ENCODE data around the gene TRABD2B.

TRABD2B gene

DNA sequence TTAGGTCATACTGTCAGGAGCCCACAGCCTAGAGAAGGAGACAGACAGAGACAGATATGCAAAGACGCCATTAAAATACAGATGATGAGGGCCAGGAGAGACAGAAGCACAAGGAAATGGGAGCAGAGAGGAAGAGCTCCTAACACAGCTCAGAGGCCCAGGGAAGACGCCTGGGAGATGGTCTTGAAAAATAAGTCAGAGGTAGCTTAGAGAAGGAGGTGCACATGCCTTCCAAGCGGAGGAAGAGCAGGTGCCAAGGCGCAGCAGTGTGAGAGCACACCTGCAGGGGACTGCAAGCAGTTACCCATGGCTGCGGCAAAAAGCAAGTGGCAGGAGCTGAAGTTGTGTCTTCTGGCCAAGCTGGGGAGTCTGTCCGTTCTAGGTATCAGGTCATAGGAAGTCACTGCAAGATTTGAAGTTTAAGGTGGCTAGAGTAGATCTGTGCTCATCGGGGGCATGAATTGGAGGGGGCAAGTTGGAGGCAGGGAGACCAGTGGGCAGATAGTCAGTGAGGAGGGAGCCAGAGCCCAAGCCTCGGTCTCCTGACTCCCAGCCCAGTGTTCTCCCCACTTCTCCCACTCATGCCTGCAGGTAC, 1.3 kb upstream of the TRABD2B start:
- TF ChIP-seq, protein P1, sequence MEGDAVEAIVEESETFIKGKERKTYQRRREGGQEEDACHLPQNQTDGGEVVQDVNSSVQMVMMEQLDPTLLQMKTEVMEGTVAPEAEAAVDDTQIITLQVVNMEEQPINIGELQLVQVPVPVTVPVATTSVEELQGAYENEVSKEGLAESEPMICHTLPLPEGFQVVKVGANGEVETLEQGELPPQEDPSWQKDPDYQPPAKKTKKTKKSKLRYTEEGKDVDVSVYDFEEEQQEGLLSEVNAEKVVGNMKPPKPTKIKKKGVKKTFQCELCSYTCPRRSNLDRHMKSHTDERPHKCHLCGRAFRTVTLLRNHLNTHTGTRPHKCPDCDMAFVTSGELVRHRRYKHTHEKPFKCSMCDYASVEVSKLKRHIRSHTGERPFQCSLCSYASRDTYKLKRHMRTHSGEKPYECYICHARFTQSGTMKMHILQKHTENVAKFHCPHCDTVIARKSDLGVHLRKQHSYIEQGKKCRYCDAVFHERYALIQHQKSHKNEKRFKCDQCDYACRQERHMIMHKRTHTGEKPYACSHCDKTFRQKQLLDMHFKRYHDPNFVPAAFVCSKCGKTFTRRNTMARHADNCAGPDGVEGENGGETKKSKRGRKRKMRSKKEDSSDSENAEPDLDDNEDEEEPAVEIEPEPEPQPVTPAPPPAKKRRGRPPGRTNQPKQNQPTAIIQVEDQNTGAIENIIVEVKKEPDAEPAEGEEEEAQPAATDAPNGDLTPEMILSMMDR (IDR thresholded peaks at IDR 0.05; ENCODE audit: extremely low read depth, missing control alignments), result no peak
- peak; percentile 28 for DNase-seq (ENCODE audit: low spot score)

DNA sequence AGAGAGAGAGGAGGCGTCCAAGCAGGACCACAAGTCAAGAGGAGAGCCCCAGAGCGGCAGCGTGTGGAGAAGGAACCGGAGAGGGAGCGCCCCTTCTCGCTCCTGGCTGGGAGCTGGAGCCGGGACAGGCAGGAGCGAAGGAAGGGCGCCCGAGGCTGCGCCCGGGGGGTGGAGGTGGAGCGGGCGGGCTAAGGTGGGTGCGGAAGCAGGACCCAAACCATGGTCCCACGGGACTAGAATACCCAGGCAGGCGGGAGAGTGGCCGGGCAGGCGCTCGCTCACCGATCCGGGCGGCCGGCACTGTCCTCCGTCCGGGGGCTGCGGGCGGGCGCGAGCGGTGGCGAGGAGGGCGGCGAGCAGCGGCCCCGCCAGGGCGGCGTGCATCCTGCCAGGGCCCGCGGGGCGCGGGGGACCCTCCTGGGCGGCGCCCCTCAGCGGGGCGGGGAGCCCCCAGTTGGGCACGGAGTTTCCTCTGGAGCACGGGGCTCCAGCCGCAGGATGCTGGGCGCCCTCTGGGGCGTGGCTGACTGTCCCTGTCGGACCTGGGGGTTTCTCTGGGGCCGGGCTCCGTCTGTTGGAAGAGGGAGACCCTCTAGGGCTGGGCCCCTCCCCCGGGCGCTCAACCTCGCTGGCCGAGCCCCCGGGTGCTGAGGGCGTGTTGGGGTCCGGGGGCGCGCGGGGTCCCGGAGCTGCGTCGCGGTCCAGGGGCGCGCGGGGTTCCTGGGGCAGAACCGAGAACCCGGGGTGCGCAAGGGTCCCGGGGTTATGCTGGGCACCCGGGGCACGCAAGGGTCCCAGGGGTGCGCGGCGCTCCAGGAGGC, 569 bp downstream of the TRABD2B start:
- DNase-seq (ENCODE audit: low spot score), result peak; percentile 40
- TF ChIP-seq, protein P1 (IDR thresholded peaks at IDR 0.05; ENCODE audit: extremely low read depth, missing control alignments), result no peak

DNA sequence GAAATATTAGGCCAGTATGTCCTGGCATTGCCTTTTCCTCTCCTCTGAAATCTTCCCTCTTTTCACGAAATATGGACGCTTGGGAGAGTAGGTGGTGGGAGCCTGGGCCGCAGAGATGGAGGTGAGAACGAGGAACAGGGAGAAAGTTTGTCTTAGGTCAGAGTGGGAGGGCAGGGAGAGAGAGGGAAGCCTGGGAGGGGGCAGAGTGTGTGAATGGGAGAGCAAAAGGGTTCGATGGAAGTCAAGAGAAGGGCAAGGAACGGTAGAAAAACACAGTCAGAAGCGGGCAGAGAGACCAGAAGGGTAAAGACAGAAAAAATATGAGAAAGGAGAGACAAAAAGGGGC, 1.2 kb downstream of the TRABD2B start:
- TF ChIP-seq, protein P1 (IDR thresholded peaks at IDR 0.05; ENCODE audit: extremely low read depth, missing control alignments), result no peak
- DNase-seq (ENCODE audit: low spot score), result no peak

DNA sequence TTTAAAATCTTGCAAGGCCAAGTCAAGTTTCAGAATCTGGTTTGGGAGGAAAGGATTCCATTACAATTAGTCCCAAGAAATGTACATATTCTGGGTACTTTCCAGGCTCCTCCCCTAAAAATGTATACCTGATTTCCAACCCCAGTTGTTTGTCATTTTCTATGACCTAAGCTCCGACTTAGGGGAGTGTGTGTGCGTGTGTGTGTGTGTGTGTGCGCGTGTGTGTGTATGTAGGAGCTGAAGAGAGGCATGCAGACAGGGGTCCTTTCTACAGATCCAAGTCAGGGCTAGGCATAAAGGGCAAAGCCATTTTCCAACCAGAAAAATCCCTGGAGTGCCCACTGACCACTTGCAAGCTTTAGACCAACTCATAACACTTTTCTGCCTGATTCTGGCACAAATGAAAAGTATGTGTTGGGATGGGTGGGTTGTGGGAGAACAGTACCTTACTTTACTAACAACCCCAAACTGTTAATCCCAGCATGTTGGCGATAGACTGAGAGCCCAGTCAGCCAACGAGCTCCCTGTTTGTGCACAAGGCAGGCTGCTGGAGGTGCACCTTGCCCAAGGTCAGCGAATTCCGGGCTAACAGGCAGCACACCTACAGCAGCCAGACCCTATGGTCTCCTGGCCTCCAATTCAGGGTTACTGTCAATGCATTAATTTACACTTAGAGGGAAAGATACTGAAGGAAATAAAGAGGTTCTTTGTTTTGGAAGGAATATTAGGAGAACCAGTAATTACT, 1.7 kb downstream of the TRABD2B start:
- peak; percentile 19 for DNase-seq (ENCODE audit: low spot score)
- TF ChIP-seq, protein P1 (IDR thresholded peaks at IDR 0.05; ENCODE audit: extremely low read depth, missing control alignments), result no peak

DNA sequence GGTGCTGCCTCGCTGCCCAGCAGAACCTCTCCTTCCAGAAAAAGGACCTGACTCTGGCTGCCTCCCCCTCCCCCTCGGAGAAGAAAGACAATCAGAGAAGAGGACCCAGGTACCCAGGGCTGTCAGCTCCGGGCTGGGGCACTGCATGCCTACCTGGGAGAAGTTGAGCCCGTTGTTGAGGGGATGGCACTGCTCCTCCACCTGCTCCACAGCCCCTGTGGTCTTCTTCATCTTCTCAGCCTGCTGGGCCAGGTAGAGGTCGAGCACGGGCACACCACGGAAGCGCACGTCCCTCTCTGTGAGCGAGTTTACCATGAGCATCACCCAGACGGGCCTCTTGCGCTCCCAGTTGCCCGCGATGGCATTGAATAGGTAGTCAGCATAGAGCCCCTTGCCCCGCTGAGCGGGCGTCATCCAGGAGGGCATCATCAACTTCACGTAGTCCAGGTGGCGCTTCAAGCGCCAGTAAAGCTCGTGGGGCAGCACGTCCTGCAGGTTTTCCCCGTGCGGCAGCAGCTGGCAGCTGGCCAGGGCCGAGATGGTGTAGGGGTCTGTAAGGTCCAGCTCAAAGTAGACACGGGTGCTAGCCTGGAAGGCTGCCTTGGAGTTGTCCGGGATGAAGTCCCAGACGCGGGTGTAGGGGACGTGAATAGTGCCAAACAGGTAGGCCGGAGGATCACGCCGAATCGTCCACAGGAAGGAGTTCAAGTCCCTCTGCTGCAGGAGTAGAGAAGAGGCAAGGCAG, 3.1 kb downstream of the TRABD2B start:
- no peak for DNase-seq (ENCODE audit: low spot score)
- TF ChIP-seq, protein P1 (IDR thresholded peaks at IDR 0.05; ENCODE audit: extremely low read depth, missing control alignments), result no peak

DNA sequence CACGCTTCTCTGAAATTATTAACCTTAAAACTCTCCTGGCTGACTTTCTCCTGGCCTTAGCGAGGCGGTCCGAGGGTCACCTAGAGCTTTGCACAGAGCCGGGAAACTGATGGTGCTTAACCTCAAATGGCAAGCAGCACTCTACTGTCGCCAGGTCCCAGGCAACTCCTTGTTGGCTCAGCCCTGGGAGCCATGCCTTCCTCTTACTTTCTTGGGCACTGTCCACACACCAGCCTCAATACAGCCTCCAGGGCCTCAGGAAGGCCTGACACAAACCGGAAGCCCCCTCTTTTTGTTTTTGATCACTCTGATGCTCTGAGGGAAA, 3.8 kb downstream of the TRABD2B start:
- DNase-seq (ENCODE audit: low spot score), result no peak
- TF ChIP-seq, protein P1 (IDR thresholded peaks at IDR 0.05; ENCODE audit: extremely low read depth, missing control alignments), result no peak

Measured in GM20000 (cell line).